GM23338 (cell line): Measurements from ENCODE around the gene BRDT.

Experiments
- CREB1 ChIP-seq: fragments of 250-450 bp; sonication (Bioruptor Pico); IDR thresholded peaks from 2 replicates; pipeline ENCODE4 v1.5.0; 2020; ENCODE audit warnings: low read depth, mild to moderate bottlenecking, moderate library complexity
- CTCF ChIP-seq, 2 experiments: fragments of 200-600 bp in 1 of 2; sonication (generic) in 1 of 2; conservative IDR thresholded peaks; 2 replicates each; pipeline versions ENCODE4 v1.5.1 to v1.6.1; 2016 to 2017; ENCODE audit warnings: antibody characterized with exemption in 2 of 2, low read depth in 2 of 2, mild to moderate bottlenecking in 2 of 2, moderate library complexity in 1 of 2
- EZH2 ChIP-seq: fragments of 200-600 bp; sonication (generic); IDR thresholded peaks from one replicate; pipeline ENCODE4 v1.8.0; 2017; ENCODE audit warnings: antibody characterized with exemption, mild to moderate bottlenecking, low read depth; ENCODE audit not compliant: unreplicated experiment
- EZH2phosphoT487 ChIP-seq: fragments of 200-600 bp; sonication (generic); IDR thresholded peaks from one replicate; pipeline ENCODE4 v1.8.1; 2018; ENCODE audit warnings: antibody characterized with exemption; ENCODE audit not compliant: unreplicated experiment
- JUNB ChIP-seq: IDR thresholded peaks from one replicate; pipeline ENCODE4 v1.6.1; 2016; ENCODE audit warnings: antibody characterized with exemption; ENCODE audit not compliant: unreplicated experiment
- POLR2AphosphoS5 ChIP-seq: IDR thresholded peaks from 2 replicates; pipeline ENCODE4 v1.6.1; 2016; ENCODE audit warnings: antibody characterized with exemption, low read depth
- REST ChIP-seq: IDR thresholded peaks from one replicate; pipeline ENCODE4 v1.6.1; 2018; ENCODE audit warnings: antibody characterized with exemption; ENCODE audit not compliant: unreplicated experiment
- STAT1 ChIP-seq: IDR thresholded peaks from one replicate; pipeline ENCODE4 v1.6.1; 2016; ENCODE audit warnings: antibody characterized with exemption; ENCODE audit not compliant: unreplicated experiment
- ZNF114 ChIP-seq: fragments of 250-450 bp; sonication (Bioruptor Pico); IDR thresholded peaks from 2 replicates; pipeline ENCODE4 v1.5.0; 2020; ENCODE audit warnings: mild to moderate bottlenecking, moderate library complexity
- TF ChIP-seq, protein P1 (sequence below): fragments of 250-450 bp; sonication (Bioruptor Pico); IDR thresholded peaks from 2 replicates; pipeline ENCODE4 v1.5.0; 2020; ENCODE audit warnings: mild to moderate bottlenecking, moderate library complexity

- TF ChIP-seq POLR2AphosphoS5 (no peak), EZH2phosphoT487 (no peak), CTCF (conservative IDR thresholded peaks at IDR 0.05; ENCODE audit: low read depth in 2 of 2) (no peak), EZH2 (no peak), REST (no peak), JUNB (no peak), ZNF114 (CRISPR knock-in tag) (no peak), STAT1 (no peak), CREB1 (CRISPR knock-in tag) (no peak)
- TF ChIP-seq, protein P1, sequence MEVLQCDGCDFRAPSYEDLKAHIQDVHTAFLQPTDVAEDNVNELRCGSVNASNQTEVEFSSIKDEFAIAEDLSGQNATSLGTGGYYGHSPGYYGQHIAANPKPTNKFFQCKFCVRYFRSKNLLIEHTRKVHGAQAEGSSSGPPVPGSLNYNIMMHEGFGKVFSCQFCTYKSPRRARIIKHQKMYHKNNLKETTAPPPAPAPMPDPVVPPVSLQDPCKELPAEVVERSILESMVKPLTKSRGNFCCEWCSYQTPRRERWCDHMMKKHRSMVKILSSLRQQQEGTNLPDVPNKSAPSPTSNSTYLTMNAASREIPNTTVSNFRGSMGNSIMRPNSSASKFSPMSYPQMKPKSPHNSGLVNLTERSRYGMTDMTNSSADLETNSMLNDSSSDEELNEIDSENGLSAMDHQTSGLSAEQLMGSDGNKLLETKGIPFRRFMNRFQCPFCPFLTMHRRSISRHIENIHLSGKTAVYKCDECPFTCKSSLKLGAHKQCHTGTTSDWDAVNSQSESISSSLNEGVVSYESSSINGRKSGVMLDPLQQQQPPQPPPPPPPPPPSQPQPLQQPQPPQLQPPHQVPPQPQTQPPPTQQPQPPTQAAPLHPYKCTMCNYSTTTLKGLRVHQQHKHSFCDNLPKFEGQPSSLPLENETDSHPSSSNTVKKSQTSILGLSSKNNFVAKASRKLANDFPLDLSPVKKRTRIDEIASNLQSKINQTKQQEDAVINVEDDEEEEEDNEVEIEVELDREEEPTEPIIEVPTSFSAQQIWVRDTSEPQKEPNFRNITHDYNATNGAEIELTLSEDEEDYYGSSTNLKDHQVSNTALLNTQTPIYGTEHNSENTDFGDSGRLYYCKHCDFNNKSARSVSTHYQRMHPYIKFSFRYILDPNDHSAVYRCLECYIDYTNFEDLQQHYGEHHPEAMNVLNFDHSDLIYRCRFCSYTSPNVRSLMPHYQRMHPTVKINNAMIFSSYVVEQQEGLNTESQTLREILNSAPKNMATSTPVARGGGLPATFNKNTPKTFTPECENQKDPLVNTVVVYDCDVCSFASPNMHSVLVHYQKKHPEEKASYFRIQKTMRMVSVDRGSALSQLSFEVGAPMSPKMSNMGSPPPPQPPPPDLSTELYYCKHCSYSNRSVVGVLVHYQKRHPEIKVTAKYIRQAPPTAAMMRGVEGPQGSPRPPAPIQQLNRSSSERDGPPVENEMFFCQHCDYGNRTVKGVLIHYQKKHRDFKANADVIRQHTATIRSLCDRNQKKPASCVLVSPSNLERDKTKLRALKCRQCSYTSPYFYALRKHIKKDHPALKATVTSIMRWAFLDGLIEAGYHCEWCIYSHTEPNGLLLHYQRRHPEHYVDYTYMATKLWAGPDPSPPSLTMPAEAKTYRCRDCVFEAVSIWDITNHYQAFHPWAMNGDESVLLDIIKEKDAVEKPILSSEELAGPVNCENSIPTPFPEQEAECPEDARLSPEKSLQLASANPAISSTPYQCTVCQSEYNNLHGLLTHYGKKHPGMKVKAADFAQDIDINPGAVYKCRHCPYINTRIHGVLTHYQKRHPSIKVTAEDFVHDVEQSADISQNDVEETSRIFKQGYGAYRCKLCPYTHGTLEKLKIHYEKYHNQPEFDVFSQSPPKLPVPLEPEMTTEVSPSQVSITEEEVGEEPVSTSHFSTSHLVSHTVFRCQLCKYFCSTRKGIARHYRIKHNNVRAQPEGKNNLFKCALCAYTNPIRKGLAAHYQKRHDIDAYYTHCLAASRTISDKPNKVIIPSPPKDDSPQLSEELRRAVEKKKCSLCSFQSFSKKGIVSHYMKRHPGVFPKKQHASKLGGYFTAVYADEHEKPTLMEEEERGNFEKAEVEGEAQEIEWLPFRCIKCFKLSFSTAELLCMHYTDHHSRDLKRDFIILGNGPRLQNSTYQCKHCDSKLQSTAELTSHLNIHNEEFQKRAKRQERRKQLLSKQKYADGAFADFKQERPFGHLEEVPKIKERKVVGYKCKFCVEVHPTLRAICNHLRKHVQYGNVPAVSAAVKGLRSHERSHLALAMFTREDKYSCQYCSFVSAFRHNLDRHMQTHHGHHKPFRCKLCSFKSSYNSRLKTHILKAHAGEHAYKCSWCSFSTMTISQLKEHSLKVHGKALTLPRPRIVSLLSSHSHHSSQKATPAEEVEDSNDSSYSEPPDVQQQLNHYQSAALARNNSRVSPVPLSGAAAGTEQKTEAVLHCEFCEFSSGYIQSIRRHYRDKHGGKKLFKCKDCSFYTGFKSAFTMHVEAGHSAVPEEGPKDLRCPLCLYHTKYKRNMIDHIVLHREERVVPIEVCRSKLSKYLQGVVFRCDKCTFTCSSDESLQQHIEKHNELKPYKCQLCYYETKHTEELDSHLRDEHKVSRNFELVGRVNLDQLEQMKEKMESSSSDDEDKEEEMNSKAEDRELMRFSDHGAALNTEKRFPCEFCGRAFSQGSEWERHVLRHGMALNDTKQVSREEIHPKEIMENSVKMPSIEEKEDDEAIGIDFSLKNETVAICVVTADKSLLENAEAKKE (CRISPR knock-in tag), result no peak
These were observed 32.3 kb upstream of the BRDT start for GRCh38 chr1:91916811-91917460.
